ENCODE results near the gene PNPLA8. TPM values are rescaled to one million over a fixed set of nuclear protein-coding genes. Genes with fewer than 3 reads are reported as not detected.

Gene PNPLA8
- total RNA-seq, 1 experiment from 2014 or later, result 19.5 TPM

GRCh38 chr7:108569381-108570145 is 43.6 kb upstream of the PNPLA8 start, which contains the start of the genes DNAJB9 and THAP5:
DNAJB9 (plus strand) TSS chr7:108569874; CDS start chr7:108571727, 1,853 bp downstream.
THAP5 (minus strand) TSS chr7:108569706; CDS start chr7:108569569, 137 bp downstream.
- H3K9ac ChIP-seq (ENCODE audit: low read length), result peak within 1 kb of the TSS; percentile 90
- ATAC-seq, result peak; percentile 94
- peak within 1 kb of the TSS; percentile 71 for H3K27ac ChIP-seq (ENCODE audit: low read length)
- intact Hi-C loops (cut with micrococcal nuclease), result loop anchor here (1.0 kb wide), 1 partner anchor 43 kb away; the partner anchor contains the start of gene PNPLA8
- H3K79me2 ChIP-seq (ENCODE audit: low read length), result peaks cover 69% of the 10 kb centered on the region
- CTCF ChIA-PET, result interaction anchor here (0.5 kb wide), 1 partner anchor 233 kb away, joined by 12 read pairs; no protein-coding TSS in a partner anchor
- no peaks in the 10 kb centered on the region for H3K9me2 ChIP-seq (replicated peaks; ENCODE audit: low read length)
- no TSS peak for BruUV-seq (replicated peaks)
- H3K9me3 ChIP-seq (ENCODE audit: low read length), result no peaks in the 10 kb centered on the region
- H3K4me3 ChIP-seq (ENCODE audit: low read length), result peak within 1 kb of the TSS; percentile 73
- peak; percentile 98 for DNase-seq
- no peaks in the 10 kb centered on the region for H3F3A ChIP-seq (ENCODE audit: low read length, unreplicated experiment)
- H2AFZ ChIP-seq (ENCODE audit: low read length), result peak within 1 kb of the TSS; percentile 75
- TF ChIP-seq, protein P1, sequence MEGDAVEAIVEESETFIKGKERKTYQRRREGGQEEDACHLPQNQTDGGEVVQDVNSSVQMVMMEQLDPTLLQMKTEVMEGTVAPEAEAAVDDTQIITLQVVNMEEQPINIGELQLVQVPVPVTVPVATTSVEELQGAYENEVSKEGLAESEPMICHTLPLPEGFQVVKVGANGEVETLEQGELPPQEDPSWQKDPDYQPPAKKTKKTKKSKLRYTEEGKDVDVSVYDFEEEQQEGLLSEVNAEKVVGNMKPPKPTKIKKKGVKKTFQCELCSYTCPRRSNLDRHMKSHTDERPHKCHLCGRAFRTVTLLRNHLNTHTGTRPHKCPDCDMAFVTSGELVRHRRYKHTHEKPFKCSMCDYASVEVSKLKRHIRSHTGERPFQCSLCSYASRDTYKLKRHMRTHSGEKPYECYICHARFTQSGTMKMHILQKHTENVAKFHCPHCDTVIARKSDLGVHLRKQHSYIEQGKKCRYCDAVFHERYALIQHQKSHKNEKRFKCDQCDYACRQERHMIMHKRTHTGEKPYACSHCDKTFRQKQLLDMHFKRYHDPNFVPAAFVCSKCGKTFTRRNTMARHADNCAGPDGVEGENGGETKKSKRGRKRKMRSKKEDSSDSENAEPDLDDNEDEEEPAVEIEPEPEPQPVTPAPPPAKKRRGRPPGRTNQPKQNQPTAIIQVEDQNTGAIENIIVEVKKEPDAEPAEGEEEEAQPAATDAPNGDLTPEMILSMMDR (conservative IDR thresholded peaks at IDR 0.05; ENCODE audit: low read depth, low read length), result no peak
- TF ChIP-seq EZH2 (IDR thresholded peaks at IDR 0.05; ENCODE audit: low read length, unreplicated experiment), result no peak
- TF ChIP-seq EZH2phosphoT487 (IDR thresholded peaks at IDR 0.05; ENCODE audit: borderline replicate concordance, low read length), result no peak
- peak within 1 kb of the TSS; percentile 87 for H3K4me2 ChIP-seq (ENCODE audit: low read length)
- 0 out of 2 replicates have a peak, but pooled peaks cover 7% of the 10 kb centered on the region for H4K20me1 ChIP-seq (ENCODE audit: low read length)
- H3K27me3 ChIP-seq (ENCODE audit: low read length), result no peaks in the 10 kb centered on the region
- peaks cover 17% of the 10 kb centered on the region for H3K4me1 ChIP-seq (ENCODE audit: insufficient read depth, low read length)
- POLR2A ChIA-PET (ENCODE audit: unreplicated experiment), result interaction anchor here (0.7 kb wide), 1 partner anchor 44 kb away, joined by 4 read pairs; the partner anchor contains the start of gene PNPLA8
- H3K36me3 ChIP-seq (ENCODE audit: low read depth, low read length), result peaks cover 18% of the 10 kb centered on the region

DNA sequence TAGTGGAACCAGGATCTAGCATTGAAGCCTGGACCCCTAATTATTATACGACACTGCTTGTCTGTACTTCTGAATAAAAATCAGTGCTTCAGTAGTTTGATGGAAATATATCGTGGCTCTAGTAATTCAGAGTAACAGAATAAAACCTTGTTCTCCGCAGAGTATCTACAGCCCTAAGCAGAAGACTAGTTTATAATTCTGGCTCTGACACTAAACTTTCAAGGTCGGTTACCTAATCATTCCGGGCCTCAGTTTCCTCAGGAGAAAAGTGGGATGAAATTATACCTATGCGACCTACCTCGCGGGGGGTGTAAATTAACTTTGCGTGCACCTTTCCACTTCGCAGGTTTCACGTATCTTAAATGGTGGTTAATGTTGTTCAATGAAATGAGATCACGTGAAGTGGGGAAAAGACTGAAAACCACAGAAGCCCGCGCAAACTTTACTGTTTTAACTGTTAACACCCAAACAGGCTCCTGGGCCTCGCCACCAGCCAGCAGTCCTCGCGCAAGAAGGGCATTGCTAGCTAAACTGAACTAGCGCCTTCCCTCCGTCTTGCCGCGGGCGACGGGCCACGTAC is 43.0 kb upstream of the PNPLA8 start:
- Histone ChIP-seq H3K4me2 (ENCODE audit: low read length) (peak overlapping the region; percentile 85), H3K9me2 (replicated peaks; ENCODE audit: low read length) (no peaks in the 10 kb centered on the region), H2AFZ (ENCODE audit: low read length) (peak overlapping the region; percentile 65), H3K27ac (ENCODE audit: low read length) (peak overlapping the region; percentile 59), H3K27me3 (ENCODE audit: low read length) (no peaks in the 10 kb centered on the region), H3K9me3 (ENCODE audit: low read length) (no peaks in the 10 kb centered on the region), H3K4me1 (ENCODE audit: insufficient read depth, low read length) (peaks cover 17% of the 10 kb centered on the region), H3K79me2 (ENCODE audit: low read length) (peaks cover 69% of the 10 kb centered on the region), H3K9ac (ENCODE audit: low read length) (peak overlapping the region; percentile 90), H3K36me3 (ENCODE audit: low read depth, low read length) (peaks cover 17% of the 10 kb centered on the region), H3K4me3 (ENCODE audit: low read length) (peak overlapping the region; percentile 73), H3F3A (ENCODE audit: low read length, unreplicated experiment) (no peaks in the 10 kb centered on the region), H4K20me1 (ENCODE audit: low read length) (0 out of 2 replicates have a peak, but pooled peaks cover 7% of the 10 kb centered on the region)
- TSS peak; percentile 67 for BruUV-seq (replicated peaks)
- no peak for DNase-seq
- ATAC-seq, result no peak
- CTCF ChIA-PET, result no interaction called here
- TF ChIP-seq, protein P1 (conservative IDR thresholded peaks at IDR 0.05; ENCODE audit: low read depth, low read length), result no peak
- no peak for TF ChIP-seq EZH2phosphoT487 (IDR thresholded peaks at IDR 0.05; ENCODE audit: borderline replicate concordance, low read length)
- TF ChIP-seq EZH2 (IDR thresholded peaks at IDR 0.05; ENCODE audit: low read length, unreplicated experiment), result no peak
- intact Hi-C loops (cut with micrococcal nuclease), result loop anchor here (1.0 kb wide), 1 partner anchor 43 kb away; the partner anchor contains the start of gene PNPLA8
- POLR2A ChIA-PET (ENCODE audit: unreplicated experiment), result interaction anchor here (0.6 kb wide), 1 partner anchor 42 kb away, joined by 4 read pairs; no protein-coding TSS in a partner anchor
